ENCODE measurements around the gene GRIA4.
"Not testable (repeated sequence)": the region's sequence is repeated elsewhere in the genome, so short reads cannot be mapped to it uniquely, and the experiment has no call there.

The GRIA4 gene

GRCh38 chr11:105720096-105720495 is 110.2 kb downstream of the GRIA4 start:
- DNase-seq: no peak

GRCh38 chr11:105723269-105723668 is 113.4 kb downstream of the GRIA4 start:
- no peak for DNase-seq

- DNase-seq: no peak
Observed at GRCh38 chr11:105732611-105733010, 122.7 kb downstream of the GRIA4 start.

GRCh38 chr11:105734426-105734825 is 124.6 kb downstream of the GRIA4 start:
- no peak for DNase-seq

GRCh38 chr11:105738251-105738650 is 128.4 kb downstream of the GRIA4 start:
- no peak for DNase-seq

- DNase-seq: no peak
Observed at GRCh38 chr11:105738986-105739795, 129.3 kb downstream of the GRIA4 start.

- DNase-seq: no peak
Observed at GRCh38 chr11:105740164-105740903, 130.5 kb downstream of the GRIA4 start.

- no peak for DNase-seq
Observed at GRCh38 chr11:105741488-105742020, 131.7 kb downstream of the GRIA4 start.

- DNase-seq: no peak
Observed at GRCh38 chr11:105754260-105754659, 144.4 kb downstream of the GRIA4 start.

- DNase-seq: no peak
Observed at GRCh38 chr11:105754716-105755115, 144.8 kb downstream of the GRIA4 start.

- DNase-seq: no peak
Observed at GRCh38 chr11:105757107-105757506, 147.2 kb downstream of the GRIA4 start.

GRCh38 chr11:105763594-105763993 is 153.7 kb downstream of the GRIA4 start:
- DNase-seq: no peak

- no peak for DNase-seq
Observed at GRCh38 chr11:105767931-105768330, 158.1 kb downstream of the GRIA4 start.

GRCh38 chr11:105769627-105770026 is 159.8 kb downstream of the GRIA4 start:
- DNase-seq: no peak

GRCh38 chr11:105773452-105773851 is 163.6 kb downstream of the GRIA4 start:
- not testable (repeated sequence) for DNase-seq

- no peak for DNase-seq
Observed at GRCh38 chr11:105774899-105775298, 165.0 kb downstream of the GRIA4 start.

GRCh38 chr11:105780781-105781525 is 171.1 kb downstream of the GRIA4 start:
- DNase-seq: no peak

- no peak for DNase-seq
Observed at GRCh38 chr11:105781807-105782206, 171.9 kb downstream of the GRIA4 start.

- DNase-seq: no peak
Observed at GRCh38 chr11:105783216-105783615, 173.3 kb downstream of the GRIA4 start.

- not testable (repeated sequence) for DNase-seq
Observed at GRCh38 chr11:105785850-105786249, 176.0 kb downstream of the GRIA4 start.

GRCh38 chr11:105786741-105787140 is 176.9 kb downstream of the GRIA4 start:
- no peak for DNase-seq

GRCh38 chr11:105789579-105790420 is 179.9 kb downstream of the GRIA4 start:
- no peak for DNase-seq

All from activated naive CD4-positive, alpha-beta T cell treated with anti-CD3 and anti-CD28 coated beads, Interleukin-2, amount 50 U/mL, for 16 hours (primary cell).